A549 (cell line): Measurements from ENCODE around the gene CCDC157. TPM values are rescaled to one million over a fixed set of nuclear protein-coding genes. Genes with fewer than 3 reads are reported as not detected.
A peak's percentile ranks its signal among the peaks of the same experiment; 100 is the strongest.

Experiments used
- ATAC-seq, 2 experiments: fragments of 200-7000 bp in 1 of 2; fragments of >200 bp in 1 of 2; cut with Nextera tagmentation in 1 of 2; cut with Tn5 transposase in 1 of 2; 3 replicates each; pipeline versions ENCODE4 v1.8.0 to v1.9.1; 2018 to 2020; ENCODE audit warnings: mild to moderate bottlenecking in 1 of 2, moderate library complexity in 1 of 2
- CTCF ChIA-PET: fragments of 300-600 bp; sonication (Branson Sonifier 250); formaldehyde crosslinking; extraction: SDS; loops from one replicate; lab custom pipeline; 2021; ENCODE audit warnings: antibody characterized with exemption, inconsistent platforms; lab: Yijun Ruan, JAX
- POLR2A ChIA-PET: fragments of 350-600 bp; formaldehyde crosslinking; extraction: SDS; loops from one replicate; lab custom pipeline; 2021; ENCODE audit warnings: antibody characterized with exemption, inconsistent platforms; lab: Yijun Ruan, JAX
- DNase-seq, 2 experiments: peaks; one replicate each; pipeline versions ENCODE4 v3.0.0 to v3.0.0-alpha.2; 2011 to 2016; ENCODE audit warnings: low read depth in 1 of 2, low spot score in 1 of 2
- FAIRE-seq: peaks from 2 replicates; lab custom pipeline; 2011; peaks lifted over from hg19 to GRCh38; lab: Jason Lieb, UNC
- H3K27ac ChIP-seq, 2 experiments: fragments of >200 bp; sonication (Bioruptor Twin); formaldehyde crosslinking; 3 replicates each; pipeline ENCODE4 v1.5.1; 2016 to 2017
- H3K4me1 ChIP-seq: fragments of >200 bp; sonication (Bioruptor Twin); formaldehyde crosslinking; 3 replicates; pipeline ENCODE4 v1.6.1; 2016
- H3K4me2 ChIP-seq: fragments of >200 bp; sonication (Bioruptor Twin); formaldehyde crosslinking; 3 replicates; pipeline ENCODE4 v1.6.1; 2016
- H3K4me3 ChIP-seq: fragments of >200 bp; sonication (Bioruptor Twin); formaldehyde crosslinking; 3 replicates; pipeline ENCODE4 v1.5.1; 2016
- H3K9me3 ChIP-seq: fragments of >200 bp; sonication (Bioruptor Twin); formaldehyde crosslinking; 3 replicates; pipeline ENCODE4 v1.6.1; 2016
- BHLHE40 ChIP-seq: IDR thresholded peaks from 2 replicates; pipeline ENCODE4 v1.6.1; 2012; ENCODE audit warnings: low read depth, low read length, inconsistent platforms
- CBX2 ChIP-seq: fragments of 200-600 bp; sonication (generic); IDR thresholded peaks from 2 replicates; pipeline ENCODE4 v1.6.1; 2016; ENCODE audit warnings: low read depth, mild to moderate bottlenecking, borderline replicate concordance
- CHD2 ChIP-seq: fragments of 150-350 bp; IDR thresholded peaks from 2 replicates; pipeline ENCODE4 v1.6.1; 2014; ENCODE audit warnings: low read length; ENCODE audit not compliant: partially characterized antibody
- CHD4 ChIP-seq: fragments of 200-600 bp; sonication (generic); IDR thresholded peaks from 2 replicates; pipeline ENCODE4 v1.6.1; 2016; ENCODE audit warnings: antibody characterized with exemption, mild to moderate bottlenecking, borderline replicate concordance
- EHMT2 ChIP-seq: fragments of 200-600 bp; sonication (generic); IDR thresholded peaks from 2 replicates; pipeline ENCODE4 v1.6.1; 2016; ENCODE audit warnings: antibody characterized with exemption, low read depth, mild to moderate bottlenecking, moderate library complexity
- EP300 ChIP-seq, 2 experiments: fragments of >200 bp; sonication (Bioruptor Twin); formaldehyde crosslinking; IDR thresholded peaks; 2 replicates in 1 of 2; 3 replicates in 1 of 2; pipeline ENCODE4 v1.6.1; 2016 to 2017
- ESRRA ChIP-seq: fragments of 150-350 bp; IDR thresholded peaks from 2 replicates; pipeline ENCODE4 v1.6.1; 2014; ENCODE audit warnings: mild to moderate bottlenecking, low read length, borderline replicate concordance
- FOSB ChIP-seq: fragments of 250-450 bp; sonication (Bioruptor Pico); IDR thresholded peaks from 2 replicates; pipeline ENCODE4 v1.5.0; 2020; ENCODE audit warnings: mild to moderate bottlenecking, moderate library complexity
- FOXS1 ChIP-seq: fragments of 250-450 bp; sonication (Bioruptor Pico); IDR thresholded peaks from 2 replicates; pipeline ENCODE4 v1.5.0; 2020; ENCODE audit warnings: mild to moderate bottlenecking, moderate library complexity
- HDAC2 ChIP-seq: fragments of 200-600 bp; sonication (generic); IDR thresholded peaks from 2 replicates; pipeline ENCODE4 v1.6.1; 2016
- HOXB5 ChIP-seq: fragments of 250-450 bp; sonication (Bioruptor Pico); IDR thresholded peaks from 2 replicates; pipeline ENCODE4 v1.5.0; 2020; ENCODE audit warnings: mild to moderate bottlenecking, moderate library complexity
- JUNB ChIP-seq: fragments of >200 bp; sonication (Bioruptor Twin); formaldehyde crosslinking; IDR thresholded peaks from 2 replicates; pipeline ENCODE4 v1.6.1; 2016
- MAZ ChIP-seq: fragments of 150-350 bp; IDR thresholded peaks from 2 replicates; pipeline ENCODE4 v1.6.1; 2014; ENCODE audit warnings: antibody characterized with exemption, low read depth, low read length, borderline replicate concordance
- MYC ChIP-seq: IDR thresholded peaks from 2 replicates; pipeline ENCODE4 v1.6.1; 2012; ENCODE audit warnings: mild to moderate bottlenecking, inconsistent platforms, low read length, improper control_type of control experiment, borderline replicate concordance
- NFE2L2 ChIP-seq: fragments of 150-350 bp; conservative IDR thresholded peaks from 2 replicates; pipeline ENCODE4 v1.6.1; 2014; ENCODE audit warnings: low read length
- NR3C1 ChIP-seq: fragments of >200 bp; sonication (Bioruptor Twin); formaldehyde crosslinking; IDR thresholded peaks from 3 replicates; pipeline ENCODE4 v1.6.1; 2017
- PHF8 ChIP-seq: fragments of 200-600 bp; sonication (generic); IDR thresholded peaks from 2 replicates; pipeline ENCODE4 v1.6.1; 2016; ENCODE audit warnings: low read depth, mild to moderate bottlenecking, antibody characterized with exemption, moderate library complexity, borderline replicate concordance
- POLR2AphosphoS2 ChIP-seq: conservative IDR thresholded peaks from 2 replicates; pipeline ENCODE4 v1.6.1; 2012; ENCODE audit warnings: low read length, improper control_type of control experiment, inconsistent platforms
- RAD21 ChIP-seq, 2 experiments: fragments of >200 bp in 1 of 2; sonication (Bioruptor Twin) in 1 of 2; formaldehyde crosslinking in 1 of 2; IDR thresholded peaks in 1 of 2; conservative IDR thresholded peaks in 1 of 2; 2 replicates in 1 of 2; 3 replicates in 1 of 2; pipeline ENCODE4 v1.6.1; 2012 to 2018; ENCODE audit warnings: inconsistent platforms in 1 of 2
- SMC3 ChIP-seq: fragments of >200 bp; sonication (Bioruptor Twin); formaldehyde crosslinking; IDR thresholded peaks from 3 replicates; pipeline ENCODE4 v1.6.1; 2018; ENCODE audit warnings: inconsistent platforms
- USF2 ChIP-seq: fragments of 450-650 bp; IDR thresholded peaks from 2 replicates; pipeline ENCODE4 v1.6.1; 2014; ENCODE audit warnings: antibody characterized with exemption
- WGBS: methylation state at CpG from one replicate; pipeline ENCODE4 v1.1.6; 2017; ENCODE audit errors: missing lambda C conversion rate; 5-methylcytosine and 5-hydroxymethylcytosine counted together
- polyA plus RNA-seq, 4 experiments: library from polyadenylated mRNA; depleted of rRNA in 3 of 4; stranded (reverse); fragments of >200 nt; fragmentation: RNase III in 1 of 4; extraction: RNeasy Plus Mini Kit Qiagen cat#74134 plus additional on column Dnase treatment in 1 of 4; gene quantifications; 2 replicates in 3 of 4; 3 replicates in 1 of 4; pipeline ENCODE4 v1.2.3, GENCODE V29; 2011 to 2017
- TF ChIP-seq, protein P1 (sequence below): fragments of 200-600 bp; sonication (generic); IDR thresholded peaks from 2 replicates; pipeline ENCODE4 v1.6.1; 2016; ENCODE audit warnings: antibody characterized with exemption, mild to moderate bottlenecking, moderate library complexity
- TF ChIP-seq, protein P2 (sequence below): fragments of >200 bp; sonication (Bioruptor Twin); formaldehyde crosslinking; IDR thresholded peaks from 2 replicates; pipeline ENCODE4 v1.6.1; 2016
- TF ChIP-seq, protein P3 (sequence below): IDR thresholded peaks from 2 replicates; pipeline ENCODE4 v1.6.1; 2012
- TF ChIP-seq, protein P4 (sequence below): IDR thresholded peaks from 2 replicates; pipeline ENCODE4 v1.6.1; 2012; ENCODE audit warnings: low read depth, borderline replicate concordance
- TF ChIP-seq, protein P5 (sequence below): fragments of >200 bp; sonication (Bioruptor Twin); formaldehyde crosslinking; IDR thresholded peaks from 3 replicates; pipeline ENCODE4 v1.5.1; 2016

CCDC157 gene
- polyA plus RNA-seq, 2 of the 4 experiments (the other 2 are of a cell fraction), result 1.4 to 2.5 TPM

- TF ChIP-seq CBX2 (no peak), BHLHE40 (no peak), NR3C1 (no peak), POLR2AphosphoS2 (no peak), FOSB (CRISPR knock-in tag) (no peak), EHMT2 (no peak), CHD2 (no peak), USF2 (no peak), HDAC2 (no peak), JUNB (no peak), EP300 (IDR thresholded peaks at IDR 0.05) (no peak), ESRRA (no peak), CHD4 (no peak), MAZ (no peak), PHF8 (no peak), HOXB5 (CRISPR knock-in tag) (no peak), RAD21 (conservative IDR thresholded peaks at IDR 0.05 in 1 of 2, IDR thresholded peaks at IDR 0.05 in 1 of 2) (peak; percentile 63 to 84)
- TF ChIP-seq, protein P1, sequence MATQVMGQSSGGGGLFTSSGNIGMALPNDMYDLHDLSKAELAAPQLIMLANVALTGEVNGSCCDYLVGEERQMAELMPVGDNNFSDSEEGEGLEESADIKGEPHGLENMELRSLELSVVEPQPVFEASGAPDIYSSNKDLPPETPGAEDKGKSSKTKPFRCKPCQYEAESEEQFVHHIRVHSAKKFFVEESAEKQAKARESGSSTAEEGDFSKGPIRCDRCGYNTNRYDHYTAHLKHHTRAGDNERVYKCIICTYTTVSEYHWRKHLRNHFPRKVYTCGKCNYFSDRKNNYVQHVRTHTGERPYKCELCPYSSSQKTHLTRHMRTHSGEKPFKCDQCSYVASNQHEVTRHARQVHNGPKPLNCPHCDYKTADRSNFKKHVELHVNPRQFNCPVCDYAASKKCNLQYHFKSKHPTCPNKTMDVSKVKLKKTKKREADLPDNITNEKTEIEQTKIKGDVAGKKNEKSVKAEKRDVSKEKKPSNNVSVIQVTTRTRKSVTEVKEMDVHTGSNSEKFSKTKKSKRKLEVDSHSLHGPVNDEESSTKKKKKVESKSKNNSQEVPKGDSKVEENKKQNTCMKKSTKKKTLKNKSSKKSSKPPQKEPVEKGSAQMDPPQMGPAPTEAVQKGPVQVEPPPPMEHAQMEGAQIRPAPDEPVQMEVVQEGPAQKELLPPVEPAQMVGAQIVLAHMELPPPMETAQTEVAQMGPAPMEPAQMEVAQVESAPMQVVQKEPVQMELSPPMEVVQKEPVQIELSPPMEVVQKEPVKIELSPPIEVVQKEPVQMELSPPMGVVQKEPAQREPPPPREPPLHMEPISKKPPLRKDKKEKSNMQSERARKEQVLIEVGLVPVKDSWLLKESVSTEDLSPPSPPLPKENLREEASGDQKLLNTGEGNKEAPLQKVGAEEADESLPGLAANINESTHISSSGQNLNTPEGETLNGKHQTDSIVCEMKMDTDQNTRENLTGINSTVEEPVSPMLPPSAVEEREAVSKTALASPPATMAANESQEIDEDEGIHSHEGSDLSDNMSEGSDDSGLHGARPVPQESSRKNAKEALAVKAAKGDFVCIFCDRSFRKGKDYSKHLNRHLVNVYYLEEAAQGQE, result no peak
- TF ChIP-seq, protein P2, sequence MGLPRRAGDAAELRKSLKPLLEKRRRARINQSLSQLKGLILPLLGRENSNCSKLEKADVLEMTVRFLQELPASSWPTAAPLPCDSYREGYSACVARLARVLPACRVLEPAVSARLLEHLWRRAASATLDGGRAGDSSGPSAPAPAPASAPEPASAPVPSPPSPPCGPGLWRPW, result no peak
These were observed 30.4 kb downstream of the CCDC157 start, which contains the start of gene RNF215 (continued) for GRCh38 chr22:30386960-30387827.

GRCh38 chr22:30390974-30391691, 34.3 kb downstream of the CCDC157 start:
- FAIRE-seq, result no peak
- POLR2A ChIA-PET, result no interaction called here
- TF ChIP-seq, protein P3, sequence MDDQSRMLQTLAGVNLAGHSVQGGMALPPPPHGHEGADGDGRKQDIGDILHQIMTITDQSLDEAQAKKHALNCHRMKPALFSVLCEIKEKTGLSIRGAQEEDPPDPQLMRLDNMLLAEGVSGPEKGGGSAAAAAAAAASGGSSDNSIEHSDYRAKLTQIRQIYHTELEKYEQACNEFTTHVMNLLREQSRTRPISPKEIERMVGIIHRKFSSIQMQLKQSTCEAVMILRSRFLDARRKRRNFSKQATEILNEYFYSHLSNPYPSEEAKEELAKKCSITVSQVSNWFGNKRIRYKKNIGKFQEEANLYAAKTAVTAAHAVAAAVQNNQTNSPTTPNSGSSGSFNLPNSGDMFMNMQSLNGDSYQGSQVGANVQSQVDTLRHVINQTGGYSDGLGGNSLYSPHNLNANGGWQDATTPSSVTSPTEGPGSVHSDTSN, result no peak
- TF ChIP-seq SMC3 (0 out of 3 replicates have a peak, but pooled peaks have one; percentile 32), FOXS1 (CRISPR knock-in tag) (no peak), MYC (no peak), NFE2L2 (no peak), USF2 (no peak), EP300 (IDR thresholded peaks at IDR 0.05) (no peak), FOSB (CRISPR knock-in tag) (no peak), CHD2 (no peak), NR3C1 (no peak), RAD21 (conservative IDR thresholded peaks at IDR 0.05 in 1 of 2, IDR thresholded peaks at IDR 0.05 in 1 of 2) (peak in 1 of 2 experiments; percentile 68; a peak in 3 of 5 replicates)
- TF ChIP-seq, protein P4, sequence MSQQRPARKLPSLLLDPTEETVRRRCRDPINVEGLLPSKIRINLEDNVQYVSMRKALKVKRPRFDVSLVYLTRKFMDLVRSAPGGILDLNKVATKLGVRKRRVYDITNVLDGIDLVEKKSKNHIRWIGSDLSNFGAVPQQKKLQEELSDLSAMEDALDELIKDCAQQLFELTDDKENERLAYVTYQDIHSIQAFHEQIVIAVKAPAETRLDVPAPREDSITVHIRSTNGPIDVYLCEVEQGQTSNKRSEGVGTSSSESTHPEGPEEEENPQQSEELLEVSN, result no peak
- TF ChIP-seq, protein P5, sequence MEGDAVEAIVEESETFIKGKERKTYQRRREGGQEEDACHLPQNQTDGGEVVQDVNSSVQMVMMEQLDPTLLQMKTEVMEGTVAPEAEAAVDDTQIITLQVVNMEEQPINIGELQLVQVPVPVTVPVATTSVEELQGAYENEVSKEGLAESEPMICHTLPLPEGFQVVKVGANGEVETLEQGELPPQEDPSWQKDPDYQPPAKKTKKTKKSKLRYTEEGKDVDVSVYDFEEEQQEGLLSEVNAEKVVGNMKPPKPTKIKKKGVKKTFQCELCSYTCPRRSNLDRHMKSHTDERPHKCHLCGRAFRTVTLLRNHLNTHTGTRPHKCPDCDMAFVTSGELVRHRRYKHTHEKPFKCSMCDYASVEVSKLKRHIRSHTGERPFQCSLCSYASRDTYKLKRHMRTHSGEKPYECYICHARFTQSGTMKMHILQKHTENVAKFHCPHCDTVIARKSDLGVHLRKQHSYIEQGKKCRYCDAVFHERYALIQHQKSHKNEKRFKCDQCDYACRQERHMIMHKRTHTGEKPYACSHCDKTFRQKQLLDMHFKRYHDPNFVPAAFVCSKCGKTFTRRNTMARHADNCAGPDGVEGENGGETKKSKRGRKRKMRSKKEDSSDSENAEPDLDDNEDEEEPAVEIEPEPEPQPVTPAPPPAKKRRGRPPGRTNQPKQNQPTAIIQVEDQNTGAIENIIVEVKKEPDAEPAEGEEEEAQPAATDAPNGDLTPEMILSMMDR, result peak; percentile 43; the same call in 2 of the 3 replicates

More at GRCh38 chr22:30390974-30391691, 34.3 kb downstream of the CCDC157 start:
- Histone ChIP-seq H3K4me2 (no peak overlapping the region), H3K4me1 (no peaks in the 10 kb centered on the region; the same call in 2 of the 3 replicates), H3K27ac (0 out of 6 replicates have a peak overlapping the region, but pooled peaks of 1 of the 2 experiments have one; percentile 2), H3K4me3 (no peak overlapping the region), H3K9me3 (peaks cover 11% of the 10 kb centered on the region; the same call in 2 of the 3 replicates)
- ATAC-seq, result peak in 1 of 2 experiments; percentile 26; a peak in 1 of 6 replicates
- CTCF ChIA-PET, result interaction anchor here (0.7 to 4.4 kb wide), 10 partner anchors 12 to 145 kb away, joined by 3 to 37 read pairs (median 4); partner anchors contain the start of gene CASTOR1
- peak; percentile 44 to 68 for DNase-seq
- 75% methylated on average over 5 of the region's 5 CpGs for WGBS
